HG02798 (cell line): ENCODE data around the gene CASP5.
"Not testable (repeated sequence)": the region's sequence is repeated elsewhere in the genome, so short reads cannot be mapped to it uniquely, and the experiment has no call there.

ENCODE experiments used
- ATAC-seq: cut with Tn5 transposase; IDR thresholded peaks from one replicate; pipeline ENCODE4 v1.9.1; 2021; ENCODE audit warnings: mild to moderate bottlenecking; ENCODE audit not compliant: unreplicated experiment, poor library complexity

Gene CASP5

GRCh38 chr11:105034388-105034787 is 11.4 kb upstream of the CASP5 start:
- peak; percentile 10 for ATAC-seq

- ATAC-seq = peak; percentile 27
Measured at GRCh38 chr11:105033781-105034180, 10.8 kb upstream of the CASP5 start.

- ATAC-seq = peak; percentile 30
Measured at GRCh38 chr11:105033343-105033742, 10.4 kb upstream of the CASP5 start.

- peak; percentile 29 for ATAC-seq
Measured at GRCh38 chr11:105032495-105032894, 9.5 kb upstream of the CASP5 start.

GRCh38 chr11:105027678-105028077 is 4.7 kb upstream of the CASP5 start:
- ATAC-seq = no peak

- no peak for ATAC-seq
Measured at GRCh38 chr11:105024394-105024793, 1.4 kb upstream of the CASP5 start.

GRCh38 chr11:105022527-105022926 is 441 bp downstream of the CASP5 start:
- no peak for ATAC-seq

- no peak for ATAC-seq
Measured at GRCh38 chr11:105007463-105007862, 15.5 kb downstream of the CASP5 start.

- ATAC-seq = no peak
Measured at GRCh38 chr11:105005451-105005845, 17.5 kb downstream of the CASP5 start.

- ATAC-seq = no peak
Measured at GRCh38 chr11:105004021-105004420, 18.9 kb downstream of the CASP5 start.

- ATAC-seq = no peak
Measured at GRCh38 chr11:105003151-105003550, 19.8 kb downstream of the CASP5 start.

- ATAC-seq = peak; percentile 92
Measured at GRCh38 chr11:105000797-105001196, 22.2 kb downstream of the CASP5 start.

- no peak for ATAC-seq
Measured at GRCh38 chr11:105000167-105000566, 22.8 kb downstream of the CASP5 start.

GRCh38 chr11:104999721-105000120 is 23.2 kb downstream of the CASP5 start:
- no peak for ATAC-seq

- ATAC-seq = no peak
Measured at GRCh38 chr11:104997288-104997687, 25.7 kb downstream of the CASP5 start.

GRCh38 chr11:104995001-104995408 is 28.0 kb downstream of the CASP5 start:
- no peak for ATAC-seq

- ATAC-seq = no peak
Measured at GRCh38 chr11:104992781-104993180, 30.2 kb downstream of the CASP5 start.

- no peak for ATAC-seq
Measured at GRCh38 chr11:104991994-104992393, 31.0 kb downstream of the CASP5 start.

GRCh38 chr11:104984808-104985207 is 38.2 kb downstream of the CASP5 start:
- ATAC-seq = no peak

GRCh38 chr11:104979839-104980238 is 43.1 kb downstream of the CASP5 start:
- ATAC-seq = no peak

- ATAC-seq = no peak
Measured at GRCh38 chr11:104973616-104974015, 49.4 kb downstream of the CASP5 start.

- ATAC-seq = not testable (repeated sequence)
Measured at GRCh38 chr11:104972924-104973323, 50.0 kb downstream of the CASP5 start.

GRCh38 chr11:104970756-104971155 is 52.2 kb downstream of the CASP5 start:
- no peak for ATAC-seq
